Measurements from ENCODE around the gene EPX. TPM values are rescaled to one million over a fixed set of nuclear protein-coding genes. Genes with fewer than 3 reads are reported as not detected.

The EPX gene
- total RNA-seq, 4 donors from 2014 or later = not detected

GRCh38 chr17:58250344-58251011 lies 58.0 kb downstream of the EPX start:
- H3K4me3 ChIP-seq = no peak overlapping the region
- peaks cover 72% of the 10 kb centered on the region for H3K27me3 ChIP-seq
- H3K36me3 ChIP-seq = no peaks in the 10 kb centered on the region
- H3K9me3 ChIP-seq = no peaks in the 10 kb centered on the region
- H3K4me1 ChIP-seq = peaks cover 0 to 13% (median 5%) of the 10 kb centered on the region in 3 donors
- WGBS, 2 donors (ENCODE audit: low coverage in 1 of 2) = 78 to 100% methylated on average over 1 to 6 of the region's 12 CpGs
- H3K27ac ChIP-seq = no peak overlapping the region
- ATAC-seq = no peak
- no peak for TF ChIP-seq CTCF (IDR thresholded peaks at IDR 0.05)
- TF ChIP-seq EP300 (IDR thresholded peaks at IDR 0.05) = no peak
- TF ChIP-seq POLR2AphosphoS5 (IDR thresholded peaks at IDR 0.05) = no peak
- TF ChIP-seq POLR2A (IDR thresholded peaks at IDR 0.05) = no peak

GRCh38 chr17:58252141-58252540 lies 59.6 kb downstream of the EPX start:
- H3K4me3 ChIP-seq = no peak overlapping the region
- no peaks in the 10 kb centered on the region for H3K36me3 ChIP-seq
- H3K9me3 ChIP-seq = no peaks in the 10 kb centered on the region
- ATAC-seq = no peak
- no peak for TF ChIP-seq POLR2AphosphoS5 (IDR thresholded peaks at IDR 0.05)
- TF ChIP-seq POLR2A (IDR thresholded peaks at IDR 0.05) = no peak
- no peak for TF ChIP-seq CTCF (IDR thresholded peaks at IDR 0.05)
- TF ChIP-seq EP300 (IDR thresholded peaks at IDR 0.05) = no peak
- H3K4me1 ChIP-seq = peaks cover 0 to 13% (median 5%) of the 10 kb centered on the region in 3 donors
- peaks cover 81% of the 10 kb centered on the region for H3K27me3 ChIP-seq
- WGBS, 2 donors (ENCODE audit: low coverage in 1 of 2) = 47% methylated on average over 2 of the region's 9 CpGs; no CpG with 5 or more reads in 1 of the 2 donors
- H3K27ac ChIP-seq = no peak overlapping the region

- 65 to 67% methylated on average over 3 of the region's 3 CpGs for WGBS, 2 donors (ENCODE audit: low coverage in 1 of 2)
- Histone ChIP-seq H3K4me1 (peaks cover 0 to 13% (median 5%) of the 10 kb centered on the region in 3 donors), H3K27me3 (peaks cover 75% of the 10 kb centered on the region), H3K9me3 (no peaks in the 10 kb centered on the region), H3K27ac (no peak overlapping the region), H3K36me3 (no peaks in the 10 kb centered on the region), H3K4me3 (no peak overlapping the region)
- no peak for TF ChIP-seq POLR2A (IDR thresholded peaks at IDR 0.05)
- TF ChIP-seq CTCF (IDR thresholded peaks at IDR 0.05) = no peak
- no peak for TF ChIP-seq POLR2AphosphoS5 (IDR thresholded peaks at IDR 0.05)
- ATAC-seq = no peak
Observed at GRCh38 chr17:58253082-58253481, 60.6 kb downstream of the EPX start.

Other genes starting within 250 kb of the EPX start
- 10 to 100 TPM; 35.7 to 60.3 (median 45.6) TPM for gene CUEDC1, start 237.3 kb upstream of the EPX start, total RNA-seq
- 100 to 1,000 TPM; 115 to 148 (median 132) TPM for gene VEZF1, start 204.5 kb upstream of the EPX start, total RNA-seq
- gene SRSF1, start 185.5 kb upstream of the EPX start, total RNA-seq = 100 to 1,000 TPM; 139 to 240 (median 198) TPM
- gene DYNLL2, start 109.3 kb upstream of the EPX start, total RNA-seq = 10 to 100 TPM; 26.1 to 38.2 (median 31.3) TPM
- not detected for gene OR4D1, start 44.3 kb upstream of the EPX start, total RNA-seq
- not detected for gene OR4D2, start 25.7 kb upstream of the EPX start, total RNA-seq
- gene MKS1, start 26.5 kb downstream of the EPX start, total RNA-seq = 1 to 10 TPM; 6.7 to 9.3 (median 7.9) TPM
- under 1 TPM in 2 of 4 donors, not detected in 2; 0.15 to 0.77 TPM for gene LPO, start 45.9 kb downstream of the EPX start, total RNA-seq
- gene MPO, start 88.2 kb downstream of the EPX start, total RNA-seq = 1 to 10 TPM in 1 of 4 donors, not detected in 3; 1.6 TPM
- 10 to 100 TPM in 3 of 4 donors, 1 to 10 TPM in 1; 7.4 to 44.8 (median 23.0) TPM for gene TSPOAP1, start 136.1 kb downstream of the EPX start, total RNA-seq
- 10 to 100 TPM; 40.1 to 55.4 (median 45.1) TPM for gene SUPT4H1, start 159.5 kb downstream of the EPX start, total RNA-seq
- gene RNF43, start 224.8 kb downstream of the EPX start, total RNA-seq = under 1 TPM in 2 of 4 donors, not detected in 2; 0.16 to 0.79 TPM

All from gastroesophageal sphincter (tissue), 4 donors.